Measurements from ENCODE around the gene CA10. TPM values are rescaled to one million over a fixed set of nuclear protein-coding genes. Genes with fewer than 3 reads are reported as not detected.

CA10 gene
- total RNA-seq, 4 donors from 2014 or later: not detected

DNA sequence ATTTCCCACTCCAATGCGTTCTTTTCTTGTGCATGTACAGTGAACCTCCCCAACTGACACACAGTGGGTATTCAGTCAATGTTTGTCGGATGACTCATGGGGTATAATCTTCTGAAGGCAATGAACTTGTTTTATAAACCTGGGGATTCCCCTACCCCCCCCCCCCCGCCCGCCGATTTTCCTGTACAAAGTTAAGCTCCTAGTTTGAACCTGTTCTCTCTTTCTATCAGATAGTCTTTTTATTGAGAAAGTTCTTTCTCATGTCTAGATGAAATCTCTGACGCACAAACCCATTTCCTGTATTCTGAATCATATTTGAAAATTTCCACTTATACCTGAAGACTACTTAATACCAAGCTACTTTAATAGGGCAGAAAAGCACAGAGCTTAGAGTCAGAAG is 338.3 kb downstream of the CA10 start:
- no peak for ATAC-seq (ENCODE audit: low FRiP score)
- DNase-seq (ENCODE audit: low spot score): no peak
- TF ChIP-seq, protein P1, sequence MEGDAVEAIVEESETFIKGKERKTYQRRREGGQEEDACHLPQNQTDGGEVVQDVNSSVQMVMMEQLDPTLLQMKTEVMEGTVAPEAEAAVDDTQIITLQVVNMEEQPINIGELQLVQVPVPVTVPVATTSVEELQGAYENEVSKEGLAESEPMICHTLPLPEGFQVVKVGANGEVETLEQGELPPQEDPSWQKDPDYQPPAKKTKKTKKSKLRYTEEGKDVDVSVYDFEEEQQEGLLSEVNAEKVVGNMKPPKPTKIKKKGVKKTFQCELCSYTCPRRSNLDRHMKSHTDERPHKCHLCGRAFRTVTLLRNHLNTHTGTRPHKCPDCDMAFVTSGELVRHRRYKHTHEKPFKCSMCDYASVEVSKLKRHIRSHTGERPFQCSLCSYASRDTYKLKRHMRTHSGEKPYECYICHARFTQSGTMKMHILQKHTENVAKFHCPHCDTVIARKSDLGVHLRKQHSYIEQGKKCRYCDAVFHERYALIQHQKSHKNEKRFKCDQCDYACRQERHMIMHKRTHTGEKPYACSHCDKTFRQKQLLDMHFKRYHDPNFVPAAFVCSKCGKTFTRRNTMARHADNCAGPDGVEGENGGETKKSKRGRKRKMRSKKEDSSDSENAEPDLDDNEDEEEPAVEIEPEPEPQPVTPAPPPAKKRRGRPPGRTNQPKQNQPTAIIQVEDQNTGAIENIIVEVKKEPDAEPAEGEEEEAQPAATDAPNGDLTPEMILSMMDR (IDR thresholded peaks at IDR 0.05): no peak

DNA sequence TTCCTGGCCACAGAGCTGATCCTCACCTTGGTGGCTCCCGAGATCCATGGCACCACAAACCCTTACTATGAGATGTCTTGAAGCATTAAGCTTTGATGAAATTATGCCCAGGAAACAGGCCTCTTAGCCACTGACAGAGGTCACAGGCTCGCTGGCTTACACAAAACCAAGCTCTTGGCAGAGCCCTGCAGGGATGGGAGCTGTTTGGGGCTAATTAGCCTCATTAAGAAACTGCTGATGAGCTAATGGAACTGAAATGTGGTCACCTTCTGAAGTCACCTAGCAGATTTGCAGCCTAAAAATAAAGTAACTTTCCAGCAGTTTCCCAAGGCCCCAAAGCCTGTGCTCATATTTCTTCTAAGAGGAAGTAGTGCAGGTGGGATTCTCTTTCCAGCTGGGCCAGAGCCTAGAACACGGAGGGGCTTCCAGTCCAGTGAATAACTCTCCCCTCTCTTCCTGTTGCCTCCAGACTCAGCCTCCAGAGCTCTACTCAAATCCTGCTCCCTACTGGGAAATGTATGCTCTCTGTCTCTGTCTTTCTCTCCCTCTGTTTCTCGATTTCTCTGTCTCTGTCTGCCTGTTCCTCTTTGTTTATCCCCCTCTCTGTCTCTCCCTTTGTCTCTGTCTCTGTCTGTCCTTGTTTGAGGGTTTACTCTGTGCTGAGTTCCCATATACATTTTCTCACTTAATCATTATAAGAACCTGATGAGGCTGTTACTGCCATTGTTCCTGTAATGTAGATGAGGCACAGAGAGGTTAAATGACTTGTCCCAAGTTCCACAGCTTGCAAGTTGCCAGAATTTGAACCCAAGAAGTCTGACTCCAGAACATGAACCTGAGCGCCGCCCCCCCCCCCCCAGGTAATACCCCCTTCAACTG is 338.9 kb downstream of the CA10 start:
- TF ChIP-seq, protein P1 (IDR thresholded peaks at IDR 0.05): no peak
- ATAC-seq (ENCODE audit: low FRiP score) (no peak), DNase-seq (ENCODE audit: low spot score) (no peak)

DNA sequence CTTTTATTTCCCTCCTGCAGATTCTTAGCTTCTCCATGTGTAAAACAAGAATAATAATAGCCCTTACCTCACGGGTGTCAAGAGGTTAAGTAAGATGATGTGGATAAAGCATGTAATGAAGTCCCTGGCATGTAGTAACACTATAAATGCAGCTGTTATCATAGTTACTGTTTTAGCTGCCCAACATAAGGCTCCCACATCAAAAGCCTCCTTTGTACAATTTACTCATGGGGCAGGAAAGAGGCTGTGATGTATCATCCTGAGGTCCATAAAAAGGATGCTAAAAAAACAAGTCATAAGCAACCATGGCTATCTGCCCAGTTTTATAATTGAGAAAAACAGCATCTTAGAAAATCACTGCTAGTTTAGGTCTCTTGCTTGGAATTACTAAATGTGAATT is 339.7 kb downstream of the CA10 start:
- DNase-seq (ENCODE audit: low spot score) (no peak), ATAC-seq (ENCODE audit: low FRiP score) (no peak)
- TF ChIP-seq, protein P1 (IDR thresholded peaks at IDR 0.05): no peak

DNA sequence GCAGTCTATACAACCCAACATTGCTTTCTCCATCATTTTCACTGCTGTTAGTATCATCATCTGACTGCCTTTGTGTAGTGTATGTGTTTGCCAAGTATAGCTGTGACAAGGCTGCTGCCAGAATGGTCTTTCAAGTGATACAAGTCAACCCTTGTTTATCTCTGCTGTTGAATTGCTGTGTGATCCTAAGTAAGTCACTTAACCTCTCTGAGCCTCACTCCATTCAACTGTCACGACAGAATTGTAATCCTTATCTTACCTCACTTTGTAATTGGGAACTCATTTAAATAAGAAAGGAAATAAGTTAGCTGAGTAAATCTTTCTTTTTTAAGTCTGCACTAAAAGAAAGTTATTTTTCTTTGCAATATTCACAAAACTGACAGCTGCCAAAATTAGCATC is 340.6 kb downstream of the CA10 start:
- TF ChIP-seq, protein P1 (IDR thresholded peaks at IDR 0.05): no peak
- no peak for ATAC-seq (ENCODE audit: low FRiP score)

DNA sequence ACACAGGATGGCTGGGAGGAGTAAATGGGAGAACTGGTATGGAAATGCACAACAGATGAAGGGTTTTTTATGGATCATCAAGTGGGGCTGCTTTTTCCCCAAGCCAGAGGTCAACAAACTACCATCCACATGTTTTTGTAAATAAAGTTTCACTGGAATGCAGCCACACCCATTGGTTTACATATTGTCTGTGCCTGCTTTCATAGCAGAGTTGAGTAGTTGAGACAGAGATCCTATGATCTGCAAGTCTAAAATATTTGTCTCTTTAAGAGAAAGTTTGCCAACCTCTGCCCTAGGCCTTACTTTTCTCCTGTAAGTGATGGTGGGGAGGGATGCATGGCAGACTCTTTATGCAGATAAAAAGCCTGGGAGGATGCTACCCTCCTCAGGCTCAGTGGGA is 341.4 kb downstream of the CA10 start:
- ATAC-seq (ENCODE audit: low FRiP score) (no peak), DNase-seq (ENCODE audit: low spot score) (no peak)
- TF ChIP-seq, protein P1 (IDR thresholded peaks at IDR 0.05): no peak

More for the DNA sequence above, 340.6 kb downstream of the CA10 start:
- DNase-seq (ENCODE audit: low spot score): no peak

DNA sequence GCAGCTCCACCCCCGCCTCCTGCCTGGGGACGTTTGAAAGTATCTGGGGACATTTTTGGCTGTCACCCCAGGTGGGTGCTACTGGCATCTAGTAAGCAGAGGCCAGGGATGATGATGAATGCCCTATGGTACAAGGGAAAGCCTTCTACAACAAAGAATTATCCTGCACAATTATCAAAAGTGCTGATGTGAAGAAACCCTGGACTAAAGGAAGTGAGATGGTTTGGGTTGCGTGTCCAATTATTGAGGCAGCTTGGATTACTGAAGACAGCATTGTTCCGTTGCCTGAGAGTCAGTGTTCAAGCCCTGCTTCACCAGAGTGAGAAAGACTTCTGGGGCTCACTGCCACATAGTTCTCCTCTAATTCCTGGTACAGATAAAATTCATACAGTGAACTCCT is 343.4 kb downstream of the CA10 start:
- TF ChIP-seq, protein P1 (IDR thresholded peaks at IDR 0.05): no peak
- no peak for DNase-seq (ENCODE audit: low spot score)

DNA sequence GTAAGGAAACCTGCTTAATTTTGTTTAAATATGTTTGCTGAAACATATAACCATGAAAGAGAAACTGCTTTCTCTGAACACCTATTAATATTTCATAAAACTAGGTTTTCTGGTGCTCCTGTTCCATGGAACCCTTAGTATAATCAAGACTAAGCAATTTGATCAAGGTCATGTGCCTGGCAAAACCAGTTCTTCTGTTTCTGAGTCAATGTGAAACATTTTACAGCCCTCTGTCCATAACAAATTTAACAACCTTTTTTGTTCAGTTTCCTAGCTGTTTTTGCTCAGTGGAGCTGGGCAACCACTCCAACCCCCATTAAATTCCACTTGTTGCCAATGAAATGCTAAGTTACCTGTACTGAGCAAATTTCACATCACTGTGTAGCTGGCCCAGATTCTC is 344.0 kb downstream of the CA10 start:
- DNase-seq (ENCODE audit: low spot score) (no peak), ATAC-seq (ENCODE audit: low FRiP score) (no peak)
- TF ChIP-seq, protein P1 (IDR thresholded peaks at IDR 0.05): no peak

More for the DNA sequence above, 343.4 kb downstream of the CA10 start:
- no peak for ATAC-seq (ENCODE audit: low FRiP score)
